HG03378 (cell line): ENCODE measurements around the gene CISH.

Source experiments
- ATAC-seq: cut with Tn5 transposase; IDR thresholded peaks from one replicate; pipeline ENCODE4 v1.9.1; 2021; ENCODE audit warnings: mild to moderate bottlenecking, moderate library complexity; ENCODE audit not compliant: unreplicated experiment

Gene CISH

GRCh38 chr3:50611464-50612233 lies at the start of gene CISH:
TSS of gene CISH (minus strand) at chr3:50611774. CDS start at chr3:50611650, 124 bp downstream.
- ATAC-seq, result peak; percentile 59

DNA sequence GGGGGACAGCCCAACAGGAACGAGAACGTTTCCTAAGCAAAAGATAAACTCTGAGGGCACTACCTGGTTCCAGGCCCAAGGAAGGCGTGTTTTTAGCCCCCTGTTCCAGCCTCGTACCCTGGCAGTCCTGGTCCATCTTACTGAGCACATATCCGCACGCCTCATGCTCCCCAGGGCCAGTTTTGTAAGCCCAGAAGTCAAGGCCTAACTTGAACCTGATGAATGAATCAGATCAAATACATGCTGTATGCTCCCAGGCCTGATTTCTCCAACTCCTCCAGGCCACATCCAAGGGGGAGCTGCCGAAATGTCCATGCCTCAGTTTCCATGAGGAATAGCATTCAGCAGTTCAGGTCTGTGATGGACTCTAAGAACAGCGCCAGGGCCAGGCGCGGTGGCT lies 48.8 kb upstream of the CISH start:
- no peak for ATAC-seq

DNA sequence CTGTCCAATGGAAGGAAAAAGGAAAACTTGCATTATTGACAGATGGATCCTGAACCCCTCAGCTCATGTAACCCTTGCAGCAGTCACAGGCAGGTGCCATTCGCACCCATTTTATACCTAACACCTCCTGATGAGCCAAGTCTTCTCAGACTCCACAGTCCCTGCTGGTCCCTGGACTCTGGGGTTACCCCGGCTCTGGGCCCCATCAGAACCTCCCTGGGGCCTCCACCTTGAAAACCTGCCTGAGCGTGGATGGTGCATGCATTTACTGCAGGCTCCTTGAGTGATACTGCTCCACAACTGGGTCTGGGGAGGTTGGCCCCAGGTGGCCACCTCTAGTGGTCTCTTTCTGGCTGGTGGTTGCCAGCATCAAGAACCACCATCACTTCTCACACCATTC lies 47.3 kb upstream of the CISH start:
- no peak for ATAC-seq

- ATAC-seq, result no peak
Measured at GRCh38 chr3:50658416-50658815, 46.8 kb upstream of the CISH start.

DNA sequence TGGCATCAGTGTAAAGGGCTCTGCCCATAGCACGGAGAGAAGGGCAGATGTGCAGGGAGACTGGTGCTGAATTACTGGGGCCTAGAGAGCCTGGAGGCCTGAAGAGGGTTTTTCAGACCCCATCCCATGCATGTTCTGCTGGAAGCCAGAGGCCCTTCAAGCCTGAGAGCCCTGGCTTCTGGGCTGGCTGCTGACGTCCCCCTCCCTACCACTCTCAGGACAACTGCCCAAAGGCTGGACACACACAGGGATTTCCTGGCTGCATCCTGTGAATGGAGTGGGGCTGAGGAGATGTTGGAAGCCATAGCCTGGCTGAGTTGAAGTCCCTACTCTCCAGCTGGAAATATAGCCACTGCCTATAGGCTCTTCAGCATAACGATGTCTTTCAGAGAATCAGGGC lies 46.2 kb upstream of the CISH start:
- ATAC-seq, result no peak

DNA sequence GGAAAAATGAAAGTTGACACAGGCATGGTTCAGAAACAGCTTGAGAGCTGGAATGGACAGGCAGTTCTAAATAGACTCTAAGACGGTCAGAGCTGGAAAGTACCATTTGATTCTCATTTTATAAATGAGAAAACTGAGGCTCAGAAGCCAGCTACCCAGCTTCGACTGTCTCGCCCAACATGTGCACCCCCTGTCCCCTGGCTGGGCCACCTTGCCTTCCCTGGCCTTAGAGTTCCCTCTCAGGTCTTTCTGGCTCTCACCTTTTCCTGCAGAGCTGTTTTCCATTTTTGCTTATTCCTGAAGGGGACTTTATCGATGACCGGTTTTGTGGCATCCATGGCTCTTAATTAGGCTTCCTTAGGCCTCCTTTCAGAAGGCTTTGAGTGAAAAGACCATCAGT lies 45.8 kb upstream of the CISH start:
- ATAC-seq, result no peak

- ATAC-seq, result no peak
Measured at GRCh38 chr3:50656417-50657195, 45.0 kb upstream of the CISH start.

GRCh38 chr3:50655009-50655830 lies 43.6 kb upstream of the CISH start:
- ATAC-seq, result no peak

DNA sequence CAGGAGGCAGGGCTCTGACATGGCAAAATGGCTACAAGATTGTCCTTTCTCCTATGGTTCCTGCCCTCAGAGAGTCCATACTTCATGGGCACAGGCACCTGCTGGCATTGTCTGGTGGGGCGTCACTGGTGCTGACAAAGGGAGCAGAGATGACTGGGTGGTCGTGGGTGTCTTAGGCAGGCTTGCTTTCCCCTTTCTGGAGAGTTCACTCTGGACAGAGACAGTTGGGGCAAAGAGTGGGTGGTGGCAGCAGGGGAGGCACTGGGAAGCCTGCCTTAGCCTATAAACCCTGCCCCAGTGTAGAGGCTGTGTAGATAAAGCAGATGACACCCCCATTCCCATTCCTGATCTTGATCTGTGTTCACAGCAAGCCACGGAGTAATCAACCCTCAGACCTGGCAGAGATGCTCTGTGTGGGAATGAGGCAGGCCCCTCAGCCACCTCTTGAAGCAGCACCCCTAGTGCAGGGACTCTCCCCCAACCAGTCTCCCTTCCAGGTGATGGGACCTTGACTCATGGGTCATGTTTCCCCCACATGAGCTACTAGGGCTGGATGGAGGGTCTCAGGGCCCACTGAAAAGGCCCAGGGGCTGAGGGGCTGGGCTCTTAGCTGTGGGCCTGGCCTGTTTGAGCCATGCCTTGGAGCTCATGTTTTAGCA lies 42.5 kb upstream of the CISH start:
- no peak for ATAC-seq

GRCh38 chr3:50652709-50653108 lies 41.1 kb upstream of the CISH start:
- ATAC-seq, result no peak

- ATAC-seq, result no peak
Measured at GRCh38 chr3:50651920-50652529, 40.5 kb upstream of the CISH start.

- ATAC-seq, result no peak
Measured at GRCh38 chr3:50651445-50651844, 39.9 kb upstream of the CISH start.

DNA sequence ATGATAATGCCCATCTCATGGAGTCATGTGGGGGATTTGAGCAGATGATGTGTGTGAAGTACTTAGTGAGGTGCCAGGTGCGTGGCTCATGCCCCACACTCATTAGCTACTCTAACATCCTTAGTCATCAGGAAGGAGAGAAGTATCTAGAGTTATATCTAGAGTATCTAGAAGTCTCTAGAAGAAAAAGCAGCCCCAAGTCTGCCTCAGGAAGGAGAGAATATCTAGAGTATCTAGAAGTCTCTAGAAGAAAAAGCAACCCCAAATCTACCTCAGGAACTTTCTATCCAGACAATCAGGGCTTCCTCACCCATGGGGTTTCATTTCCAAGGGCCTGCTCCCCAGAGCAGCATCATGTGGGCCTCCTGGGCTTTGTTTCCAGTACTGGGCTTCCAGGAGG lies 38.4 kb upstream of the CISH start:
- ATAC-seq, result no peak

GRCh38 chr3:50649451-50649931 lies 37.9 kb upstream of the CISH start:
- no peak for ATAC-seq

GRCh38 chr3:50648944-50649343 lies 37.4 kb upstream of the CISH start:
- no peak for ATAC-seq

DNA sequence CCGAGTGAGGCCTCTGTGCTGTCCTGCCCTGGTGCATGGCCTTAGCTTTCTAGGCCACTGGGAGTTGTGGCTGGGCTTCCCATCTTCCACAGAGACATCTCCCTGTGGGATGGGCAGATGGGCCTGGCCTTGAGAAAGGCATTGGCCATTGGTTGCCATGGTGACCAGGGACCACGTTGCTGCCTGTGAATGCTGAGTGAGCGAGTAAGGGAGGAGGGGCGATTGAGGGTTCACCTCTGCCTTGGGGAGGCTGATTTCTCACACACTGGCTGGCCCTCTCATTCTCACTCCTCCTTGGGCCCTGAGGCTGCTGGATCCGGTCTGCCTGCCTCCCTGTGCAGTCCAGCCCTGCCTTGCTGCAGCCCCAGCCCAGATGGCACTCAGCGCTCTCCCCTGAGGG lies 36.7 kb upstream of the CISH start:
- ATAC-seq, result no peak

DNA sequence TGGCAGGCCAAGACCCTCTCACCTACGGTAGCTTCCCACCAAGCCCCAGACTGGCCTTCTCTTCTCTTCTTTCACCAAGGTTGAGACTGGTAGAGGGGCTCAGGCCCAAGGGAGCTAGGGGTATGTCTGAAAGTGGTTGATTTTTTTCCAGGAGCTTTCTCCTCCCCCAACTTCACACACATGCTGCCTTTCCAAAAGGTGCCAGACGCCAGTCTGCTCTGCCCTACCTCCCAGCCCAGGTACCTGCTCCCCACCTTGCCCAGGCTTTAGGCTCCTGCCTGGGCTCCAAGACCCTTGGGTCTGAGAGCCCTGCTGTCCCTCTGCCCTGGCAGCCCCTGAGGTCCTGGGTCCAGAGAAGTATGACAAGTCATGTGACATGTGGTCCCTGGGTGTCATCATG lies 33.8 kb upstream of the CISH start:
- no peak for ATAC-seq

- no peak for ATAC-seq
Measured at GRCh38 chr3:50644561-50644960, 33.0 kb upstream of the CISH start.

GRCh38 chr3:50642382-50642781 lies 30.8 kb upstream of the CISH start:
- ATAC-seq, result no peak

DNA sequence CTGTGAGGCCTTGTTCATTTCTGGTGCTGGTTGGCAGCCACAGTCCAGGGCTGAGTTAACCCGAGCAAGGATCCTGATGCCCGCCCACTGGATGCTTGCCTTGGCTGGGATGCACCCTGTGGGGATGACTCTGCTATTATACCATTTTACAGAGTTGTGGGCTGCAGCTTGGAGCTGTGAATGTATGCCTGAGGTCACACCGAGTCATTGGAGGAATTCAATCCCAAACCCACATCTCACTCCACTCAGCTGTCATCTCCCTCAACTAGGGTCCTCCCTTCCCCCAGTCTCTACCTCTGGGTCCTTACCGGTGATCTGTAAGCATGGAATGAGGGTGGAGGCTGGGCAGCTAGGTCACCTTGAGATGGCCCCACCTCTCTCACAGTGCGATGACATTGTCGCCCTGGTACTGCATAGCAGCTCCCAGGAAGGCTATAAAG lies 27.5 kb upstream of the CISH start:
- no peak for ATAC-seq
